Measurements from ENCODE around the gene NDUFS4.

DNA sequence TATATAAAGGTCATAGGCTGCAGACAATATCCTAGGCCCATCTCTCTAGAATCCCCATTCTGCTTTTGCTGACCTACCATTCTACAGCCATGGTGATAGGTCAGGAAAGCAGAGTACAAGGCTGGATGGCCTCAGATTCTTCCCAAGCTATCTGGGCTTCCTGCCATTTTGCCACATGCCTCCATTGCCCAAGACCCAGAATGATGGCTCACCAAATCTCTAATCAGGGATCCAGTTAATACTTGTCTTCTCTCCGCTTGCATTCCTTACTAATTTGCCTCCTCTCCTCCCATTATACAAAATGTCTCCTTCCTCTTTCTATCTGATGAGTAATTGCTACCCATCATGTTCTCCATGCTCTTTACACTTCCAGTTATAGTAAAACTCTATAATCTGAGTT is 22.7 kb upstream of the NDUFS4 start:
- TF ChIP-seq EZH2 (IDR thresholded peaks at IDR 0.05; ENCODE audit: insufficient read depth, poor library complexity, severe bottlenecking) (no peak), EZH2phosphoT487 (IDR thresholded peaks at IDR 0.05; ENCODE audit: insufficient read depth, low read depth) (no peak)
